GM23338 (cell line): ENCODE data around the gene PSMA2. TPM values are rescaled to one million over a fixed set of nuclear protein-coding genes. Genes with fewer than 3 reads are reported as not detected.

ENCODE experiments used
- ATAC-seq: fragments of 200-7000 bp; cut with Tn5 transposase; 3 replicates; pipeline ENCODE4 v1.9.1; 2020
- DNase-seq: peaks from one replicate; pipeline ENCODE4 v3.0.0-alpha.2; 2015; ENCODE audit warnings: low spot score
- H2AFZ ChIP-seq: fragments of 200-600 bp; sonication (generic); 2 replicates; pipeline ENCODE4 v1.8.0; 2016; ENCODE audit warnings: antibody characterized with exemption, mild to moderate bottlenecking, moderate library complexity
- H3F3A ChIP-seq: fragments of 200-600 bp; sonication (generic); replicated peaks from 2 replicates; pipeline ENCODE4 v1.8.0; 2017; ENCODE audit warnings: antibody characterized with exemption, mixed run types, low read depth
- H3K27ac ChIP-seq: fragments of 200-600 bp; sonication (generic); 2 replicates; pipeline ENCODE4 v1.6.1; 2016; ENCODE audit warnings: low read depth
- H3K27me3 ChIP-seq: fragments of 200-600 bp; sonication (generic); 2 replicates; pipeline ENCODE4 v1.8.0; 2016; ENCODE audit warnings: mild to moderate bottlenecking, mixed run types, moderate library complexity; ENCODE audit not compliant: insufficient read depth
- H3K36me3 ChIP-seq: fragments of 200-600 bp; sonication (generic); 2 replicates; pipeline ENCODE4 v1.8.0; 2016; ENCODE audit warnings: mild to moderate bottlenecking; ENCODE audit not compliant: insufficient read depth
- H3K4me1 ChIP-seq: fragments of 200-600 bp; sonication (generic); 2 replicates; pipeline ENCODE4 v1.8.0; 2016; ENCODE audit warnings: mild to moderate bottlenecking, moderate library complexity; ENCODE audit not compliant: insufficient read depth
- H3K4me2 ChIP-seq: fragments of 200-600 bp; sonication (generic); 2 replicates; pipeline ENCODE4 v1.7.1; 2017; ENCODE audit warnings: mixed run types
- H3K4me3 ChIP-seq: fragments of 200-600 bp; sonication (generic); 2 replicates; pipeline ENCODE4 v1.6.1; 2016; ENCODE audit warnings: mixed run types
- H3K79me2 ChIP-seq: fragments of 200-600 bp; sonication (generic); replicated peaks from 2 replicates; pipeline ENCODE4 v1.8.0; 2017; ENCODE audit warnings: mild to moderate bottlenecking; ENCODE audit not compliant: insufficient read depth
- H3K9me2 ChIP-seq: fragments of 200-600 bp; sonication (generic); 2 replicates; pipeline ENCODE4 v1.8.0; 2017; ENCODE audit not compliant: insufficient read depth
- H4K20me1 ChIP-seq: fragments of 200-600 bp; sonication (generic); replicated peaks from 2 replicates; pipeline ENCODE4 v1.8.0; 2017; ENCODE audit warnings: mild to moderate bottlenecking; ENCODE audit not compliant: insufficient read depth
- H3K27ac Mint-ChIP-seq: 2 replicates; pipeline ENCODE4 v1.8.0; 2020; ENCODE audit warnings: inconsistent platforms, mild to moderate bottlenecking, moderate library complexity, mixed read lengths
- H3K27me3 Mint-ChIP-seq: 3 replicates; pipeline ENCODE4 v1.8.0; 2022; ENCODE audit warnings: low read depth, mild to moderate bottlenecking, moderate library complexity, mixed read lengths, inconsistent platforms; ENCODE audit not compliant: insufficient read depth, poor library complexity
- H3K36me3 Mint-ChIP-seq: 3 replicates; pipeline ENCODE4 v1.8.0; 2021; ENCODE audit warnings: low read depth, mild to moderate bottlenecking, inconsistent platforms, moderate library complexity, mixed read lengths
- H3K4me1 Mint-ChIP-seq: 3 replicates; pipeline ENCODE4 v1.8.0; 2020; ENCODE audit warnings: mild to moderate bottlenecking, inconsistent platforms, mixed read lengths
- H3K4me3 Mint-ChIP-seq: 3 replicates; pipeline ENCODE4 v1.8.0; 2021; ENCODE audit warnings: moderate library complexity, mild to moderate bottlenecking, inconsistent platforms, mixed read lengths
- H3K9me3 Mint-ChIP-seq: 3 replicates; pipeline ENCODE4 v1.8.0; 2020; ENCODE audit warnings: moderate library complexity, mild to moderate bottlenecking, inconsistent platforms, mixed read lengths
- CREB1 ChIP-seq: fragments of 250-450 bp; sonication (Bioruptor Pico); IDR thresholded peaks from 2 replicates; pipeline ENCODE4 v1.5.0; 2020; ENCODE audit warnings: low read depth, mild to moderate bottlenecking, moderate library complexity
- EZH2phosphoT487 ChIP-seq: fragments of 200-600 bp; sonication (generic); IDR thresholded peaks from one replicate; pipeline ENCODE4 v1.8.1; 2018; ENCODE audit warnings: antibody characterized with exemption; ENCODE audit not compliant: unreplicated experiment
- JUNB ChIP-seq: IDR thresholded peaks from one replicate; pipeline ENCODE4 v1.6.1; 2016; ENCODE audit warnings: antibody characterized with exemption; ENCODE audit not compliant: unreplicated experiment
- NANOG ChIP-seq: IDR thresholded peaks from 2 replicates; pipeline ENCODE4 v1.6.1; 2016; ENCODE audit warnings: antibody characterized with exemption, borderline replicate concordance
- ZNF114 ChIP-seq: fragments of 250-450 bp; sonication (Bioruptor Pico); IDR thresholded peaks from 2 replicates; pipeline ENCODE4 v1.5.0; 2020; ENCODE audit warnings: mild to moderate bottlenecking, moderate library complexity
- ZNF331 ChIP-seq: fragments of 250-450 bp; sonication (Bioruptor Pico); IDR thresholded peaks from 2 replicates; pipeline ENCODE4 v1.5.0; 2020; ENCODE audit warnings: low read depth, mild to moderate bottlenecking, moderate library complexity
- polyA plus RNA-seq: library from polyadenylated mRNA; unstranded; fragments of >200 nt; fragmentation: Nextera tagmentation; extraction: Ambion mirVana; gene quantifications from 2 replicates; pipeline ENCODE4 v1.2.1, GENCODE V29; 2016
- total RNA-seq: library from RNA; depleted of rRNA; stranded (reverse); fragments of >200 nt; shearing (Covaris generic); gene quantifications from 2 replicates; pipeline ENCODE4 v1.2.3, GENCODE V29; 2014
- TF ChIP-seq, protein P1 (sequence below): fragments of 250-450 bp; sonication (Bioruptor Pico); IDR thresholded peaks from 2 replicates; pipeline ENCODE4 v1.5.0; 2020; ENCODE audit warnings: mild to moderate bottlenecking, moderate library complexity
- TF ChIP-seq, protein P2 (sequence below): IDR thresholded peaks from 2 replicates; pipeline ENCODE4 v1.6.1; 2016; ENCODE audit warnings: antibody characterized with exemption

The PSMA2 gene
- total and polyA plus RNA-seq, 2 experiments from 2014 or later, result 178 to 678 TPM

DNA sequence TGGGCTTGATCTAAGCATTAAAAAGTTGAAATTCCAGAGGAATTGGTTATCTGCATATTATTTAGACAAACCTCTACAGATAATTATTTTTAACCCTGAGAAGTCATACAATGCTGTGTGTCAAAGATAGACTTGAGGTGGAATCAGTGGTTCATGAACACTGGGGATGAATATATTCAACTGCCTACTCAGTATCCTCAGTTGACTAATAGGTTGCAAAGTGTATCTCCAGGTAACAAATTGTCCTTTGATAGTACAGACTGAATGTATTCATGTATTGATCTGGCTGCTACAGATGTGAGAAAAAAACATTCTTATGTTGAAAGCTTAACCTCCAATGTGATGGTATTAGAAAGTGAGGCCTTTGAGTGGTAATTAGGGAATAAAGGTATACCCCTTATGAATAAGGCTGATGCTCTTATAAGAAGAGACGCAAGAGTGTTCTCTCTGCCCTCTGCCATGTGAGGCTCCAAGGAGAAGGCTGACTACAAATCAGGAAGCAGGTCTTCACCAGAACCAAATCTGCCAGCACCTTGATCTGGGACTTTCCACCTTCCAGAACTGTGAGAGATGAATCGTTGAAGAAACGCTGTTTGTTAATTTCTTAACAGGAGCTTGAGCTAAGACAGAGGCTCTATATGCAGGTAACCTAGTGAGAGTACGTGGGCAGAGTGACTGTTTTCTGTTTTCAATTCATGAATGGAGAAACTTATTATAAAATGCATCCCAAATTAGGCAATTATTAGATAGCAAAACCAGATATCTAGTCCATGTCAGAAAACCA, 7.7 kb upstream of the PSMA2 start (continued):
- TF ChIP-seq, protein P1, sequence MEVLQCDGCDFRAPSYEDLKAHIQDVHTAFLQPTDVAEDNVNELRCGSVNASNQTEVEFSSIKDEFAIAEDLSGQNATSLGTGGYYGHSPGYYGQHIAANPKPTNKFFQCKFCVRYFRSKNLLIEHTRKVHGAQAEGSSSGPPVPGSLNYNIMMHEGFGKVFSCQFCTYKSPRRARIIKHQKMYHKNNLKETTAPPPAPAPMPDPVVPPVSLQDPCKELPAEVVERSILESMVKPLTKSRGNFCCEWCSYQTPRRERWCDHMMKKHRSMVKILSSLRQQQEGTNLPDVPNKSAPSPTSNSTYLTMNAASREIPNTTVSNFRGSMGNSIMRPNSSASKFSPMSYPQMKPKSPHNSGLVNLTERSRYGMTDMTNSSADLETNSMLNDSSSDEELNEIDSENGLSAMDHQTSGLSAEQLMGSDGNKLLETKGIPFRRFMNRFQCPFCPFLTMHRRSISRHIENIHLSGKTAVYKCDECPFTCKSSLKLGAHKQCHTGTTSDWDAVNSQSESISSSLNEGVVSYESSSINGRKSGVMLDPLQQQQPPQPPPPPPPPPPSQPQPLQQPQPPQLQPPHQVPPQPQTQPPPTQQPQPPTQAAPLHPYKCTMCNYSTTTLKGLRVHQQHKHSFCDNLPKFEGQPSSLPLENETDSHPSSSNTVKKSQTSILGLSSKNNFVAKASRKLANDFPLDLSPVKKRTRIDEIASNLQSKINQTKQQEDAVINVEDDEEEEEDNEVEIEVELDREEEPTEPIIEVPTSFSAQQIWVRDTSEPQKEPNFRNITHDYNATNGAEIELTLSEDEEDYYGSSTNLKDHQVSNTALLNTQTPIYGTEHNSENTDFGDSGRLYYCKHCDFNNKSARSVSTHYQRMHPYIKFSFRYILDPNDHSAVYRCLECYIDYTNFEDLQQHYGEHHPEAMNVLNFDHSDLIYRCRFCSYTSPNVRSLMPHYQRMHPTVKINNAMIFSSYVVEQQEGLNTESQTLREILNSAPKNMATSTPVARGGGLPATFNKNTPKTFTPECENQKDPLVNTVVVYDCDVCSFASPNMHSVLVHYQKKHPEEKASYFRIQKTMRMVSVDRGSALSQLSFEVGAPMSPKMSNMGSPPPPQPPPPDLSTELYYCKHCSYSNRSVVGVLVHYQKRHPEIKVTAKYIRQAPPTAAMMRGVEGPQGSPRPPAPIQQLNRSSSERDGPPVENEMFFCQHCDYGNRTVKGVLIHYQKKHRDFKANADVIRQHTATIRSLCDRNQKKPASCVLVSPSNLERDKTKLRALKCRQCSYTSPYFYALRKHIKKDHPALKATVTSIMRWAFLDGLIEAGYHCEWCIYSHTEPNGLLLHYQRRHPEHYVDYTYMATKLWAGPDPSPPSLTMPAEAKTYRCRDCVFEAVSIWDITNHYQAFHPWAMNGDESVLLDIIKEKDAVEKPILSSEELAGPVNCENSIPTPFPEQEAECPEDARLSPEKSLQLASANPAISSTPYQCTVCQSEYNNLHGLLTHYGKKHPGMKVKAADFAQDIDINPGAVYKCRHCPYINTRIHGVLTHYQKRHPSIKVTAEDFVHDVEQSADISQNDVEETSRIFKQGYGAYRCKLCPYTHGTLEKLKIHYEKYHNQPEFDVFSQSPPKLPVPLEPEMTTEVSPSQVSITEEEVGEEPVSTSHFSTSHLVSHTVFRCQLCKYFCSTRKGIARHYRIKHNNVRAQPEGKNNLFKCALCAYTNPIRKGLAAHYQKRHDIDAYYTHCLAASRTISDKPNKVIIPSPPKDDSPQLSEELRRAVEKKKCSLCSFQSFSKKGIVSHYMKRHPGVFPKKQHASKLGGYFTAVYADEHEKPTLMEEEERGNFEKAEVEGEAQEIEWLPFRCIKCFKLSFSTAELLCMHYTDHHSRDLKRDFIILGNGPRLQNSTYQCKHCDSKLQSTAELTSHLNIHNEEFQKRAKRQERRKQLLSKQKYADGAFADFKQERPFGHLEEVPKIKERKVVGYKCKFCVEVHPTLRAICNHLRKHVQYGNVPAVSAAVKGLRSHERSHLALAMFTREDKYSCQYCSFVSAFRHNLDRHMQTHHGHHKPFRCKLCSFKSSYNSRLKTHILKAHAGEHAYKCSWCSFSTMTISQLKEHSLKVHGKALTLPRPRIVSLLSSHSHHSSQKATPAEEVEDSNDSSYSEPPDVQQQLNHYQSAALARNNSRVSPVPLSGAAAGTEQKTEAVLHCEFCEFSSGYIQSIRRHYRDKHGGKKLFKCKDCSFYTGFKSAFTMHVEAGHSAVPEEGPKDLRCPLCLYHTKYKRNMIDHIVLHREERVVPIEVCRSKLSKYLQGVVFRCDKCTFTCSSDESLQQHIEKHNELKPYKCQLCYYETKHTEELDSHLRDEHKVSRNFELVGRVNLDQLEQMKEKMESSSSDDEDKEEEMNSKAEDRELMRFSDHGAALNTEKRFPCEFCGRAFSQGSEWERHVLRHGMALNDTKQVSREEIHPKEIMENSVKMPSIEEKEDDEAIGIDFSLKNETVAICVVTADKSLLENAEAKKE (CRISPR knock-in tag), result no peak
- TF ChIP-seq ZNF114 (CRISPR knock-in tag), result no peak
- no peak for TF ChIP-seq EZH2phosphoT487
- TF ChIP-seq JUNB, result no peak
- no peak for TF ChIP-seq NANOG
- TF ChIP-seq, protein P2, sequence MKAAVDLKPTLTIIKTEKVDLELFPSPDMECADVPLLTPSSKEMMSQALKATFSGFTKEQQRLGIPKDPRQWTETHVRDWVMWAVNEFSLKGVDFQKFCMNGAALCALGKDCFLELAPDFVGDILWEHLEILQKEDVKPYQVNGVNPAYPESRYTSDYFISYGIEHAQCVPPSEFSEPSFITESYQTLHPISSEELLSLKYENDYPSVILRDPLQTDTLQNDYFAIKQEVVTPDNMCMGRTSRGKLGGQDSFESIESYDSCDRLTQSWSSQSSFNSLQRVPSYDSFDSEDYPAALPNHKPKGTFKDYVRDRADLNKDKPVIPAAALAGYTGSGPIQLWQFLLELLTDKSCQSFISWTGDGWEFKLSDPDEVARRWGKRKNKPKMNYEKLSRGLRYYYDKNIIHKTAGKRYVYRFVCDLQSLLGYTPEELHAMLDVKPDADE, result no peak
- no peak for TF ChIP-seq CREB1 (CRISPR knock-in tag)

DNA sequence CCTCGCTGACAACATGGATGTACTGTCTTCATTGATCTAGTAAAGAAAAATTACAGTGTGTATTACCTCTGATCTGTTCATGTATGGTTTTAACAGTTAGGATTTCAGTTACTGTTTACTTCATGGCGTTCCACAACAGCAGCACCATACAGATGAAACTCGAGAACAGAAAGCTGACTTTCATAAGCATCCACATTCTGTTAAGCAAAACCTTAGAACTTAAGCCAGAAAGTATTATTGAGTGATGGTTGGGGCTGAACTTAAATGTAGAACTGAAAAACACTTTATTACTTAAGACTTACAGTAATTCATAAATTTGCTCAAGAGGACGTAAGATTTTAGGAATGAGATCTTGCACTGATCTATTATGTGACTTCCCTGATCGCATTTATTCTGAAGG, 3.9 kb upstream of the PSMA2 start:
- Histone ChIP-seq H3K4me2 (no peak overlapping the region), H2AFZ (no peak overlapping the region), H3K4me3 (no peak overlapping the region), H3K27ac (no peak overlapping the region), H3K9me2 (no peaks in the 10 kb centered on the region), H3K4me1 (peaks cover 8% of the 10 kb centered on the region), H3K79me2 (peaks cover 51% of the 10 kb centered on the region), H4K20me1 (peaks cover 26% of the 10 kb centered on the region), H3K36me3 (peaks cover 28% of the 10 kb centered on the region; the same call in 1 of the 2 replicates), H3F3A (no peaks in the 10 kb centered on the region; the same call in 1 of the 2 replicates), H3K27me3 (no peaks in the 10 kb centered on the region)
- no peak for ATAC-seq
- Mint-ChIP-seq H3K27ac (no peak overlapping the region), H3K9me3 (no peaks in the 10 kb centered on the region), H3K36me3 (peaks cover 43% of the 10 kb centered on the region), H3K27me3 (peaks cover 13% of the 10 kb centered on the region), H3K4me1 (no peaks in the 10 kb centered on the region; the same call in 2 of the 3 replicates), H3K4me3 (no peak overlapping the region)
- no peak for DNase-seq
- no peak for TF ChIP-seq NANOG
- TF ChIP-seq, protein P1 (CRISPR knock-in tag), result no peak
- TF ChIP-seq ZNF331, result no peak
